Activated T-cell treated with anti-CD3 and anti-CD28 coated beads, Interleukin-2, amount 50 U/mL, for 4 hours (primary cell): ENCODE results near the gene KLHDC10. TPM values are rescaled to one million over a fixed set of nuclear protein-coding genes. Genes with fewer than 3 reads are reported as not detected.
"Not testable (repeated sequence)": the region's sequence is repeated elsewhere in the genome, so short reads cannot be mapped to it uniquely, and the experiment has no call there.

Experiments
- ATAC-seq, 2 donors: fragments of 200-7000 bp; cut with Tn5 transposase; one replicate each; pipeline ENCODE4 v1.10.0; 2021
- DNase-seq: peaks from one replicate; pipeline ENCODE4 v3.0.0-alpha.2; 2020
- H3K27me3 Mint-ChIP-seq: one replicate; pipeline ENCODE4 v1.8.0; 2021; ENCODE audit warnings: low read depth, mixed read lengths
- H3K36me3 Mint-ChIP-seq: one replicate; pipeline ENCODE4 v1.8.0; 2022; ENCODE audit warnings: mixed read lengths; ENCODE audit not compliant: insufficient read depth
- H3K4me1 Mint-ChIP-seq: one replicate; pipeline ENCODE4 v1.8.0; 2021; ENCODE audit warnings: low read depth, mixed read lengths
- H3K4me3 Mint-ChIP-seq: one replicate; pipeline ENCODE4 v1.8.0; 2021; ENCODE audit warnings: mild to moderate bottlenecking, moderate library complexity, mixed read lengths
- H3K9me3 Mint-ChIP-seq: one replicate; pipeline ENCODE4 v1.8.0; 2021; ENCODE audit warnings: mixed read lengths
- total RNA-seq, 3 donors: library from RNA; stranded (reverse); gene quantifications; one replicate each; pipeline ENCODE4 v1.2.1, GENCODE V29; 2021

The KLHDC10 gene
- total RNA-seq, 3 donors from 2014 or later, result 13.1 to 15.4 (median 14.9) TPM

DNA sequence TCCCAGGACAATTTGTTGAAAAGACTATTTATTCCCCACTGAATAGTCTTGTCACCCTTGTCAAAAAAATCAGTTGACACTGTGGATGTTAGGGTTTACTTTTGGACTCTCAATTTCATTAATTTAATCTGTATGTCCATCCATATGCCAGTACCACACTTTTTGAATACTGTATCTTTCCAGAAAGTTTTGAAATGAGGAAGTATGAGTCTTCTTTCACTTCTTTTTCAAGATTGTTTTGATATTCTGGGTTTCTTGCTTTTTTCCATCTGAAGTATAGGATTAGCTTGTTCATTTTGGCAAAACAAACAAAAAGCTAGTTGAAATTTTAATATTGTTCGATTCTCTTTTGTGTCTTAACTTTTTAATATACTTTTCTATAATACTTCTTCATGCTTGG is 21.7 kb downstream of the KLHDC10 start:
- ATAC-seq, result no peak
- peaks cover 15% of the 10 kb centered on the region for H3K4me1 Mint-ChIP-seq

DNA sequence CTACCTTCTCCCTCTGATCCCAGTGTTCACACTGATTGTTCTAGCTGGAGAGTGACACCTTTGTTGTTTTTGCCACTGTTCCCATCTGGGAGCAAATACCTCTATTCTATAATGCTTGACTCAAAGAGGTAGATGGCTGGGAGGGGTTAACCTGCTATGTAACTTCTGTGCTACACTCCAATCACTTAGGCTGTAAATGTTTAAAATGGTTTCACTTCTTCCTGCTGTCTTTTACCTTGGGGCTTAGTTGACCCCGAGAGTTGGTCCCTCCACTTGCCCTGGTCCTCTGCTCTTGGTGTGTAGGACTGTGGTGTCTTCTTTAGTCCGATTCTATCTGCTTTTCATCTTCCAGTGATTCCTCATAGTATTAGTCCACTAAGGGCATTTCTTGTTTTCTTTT is 22.3 kb downstream of the KLHDC10 start:
- Mint-ChIP-seq H3K36me3 (no peaks in the 10 kb centered on the region), H3K27me3 (no peaks in the 10 kb centered on the region), H3K4me3 (no peak overlapping the region), H3K4me1 (peaks cover 12% of the 10 kb centered on the region), H3K9me3 (no peaks in the 10 kb centered on the region)
- no peak for ATAC-seq
- no peak for DNase-seq

More for the DNA sequence above, 21.7 kb downstream of the KLHDC10 start:
- H3K36me3 Mint-ChIP-seq, result no peaks in the 10 kb centered on the region
- no peak overlapping the region for H3K4me3 Mint-ChIP-seq
- DNase-seq, result no peak
- H3K9me3 Mint-ChIP-seq, result no peaks in the 10 kb centered on the region
- no peaks in the 10 kb centered on the region for H3K27me3 Mint-ChIP-seq

DNA sequence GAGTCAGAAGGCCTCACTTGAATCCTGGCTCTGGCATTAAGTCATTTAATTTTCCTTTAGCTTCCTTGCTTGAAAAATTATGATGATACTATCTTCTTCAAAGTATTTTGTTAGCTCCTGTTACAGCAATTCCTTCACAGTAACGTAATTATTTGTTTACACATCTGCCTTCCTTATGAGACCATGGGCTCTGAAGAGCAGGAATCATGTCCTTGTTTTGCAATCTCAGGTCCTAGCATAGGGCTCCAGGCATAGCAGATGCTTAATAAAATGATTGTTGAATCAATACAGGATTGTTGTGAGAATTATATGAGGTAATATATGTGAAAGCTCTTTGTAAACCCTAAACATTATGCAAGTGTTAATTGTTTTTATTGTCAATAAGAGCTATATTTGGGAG is 25.5 kb downstream of the KLHDC10 start:
- no peak overlapping the region for H3K4me3 Mint-ChIP-seq
- H3K4me1 Mint-ChIP-seq, result peaks cover 9% of the 10 kb centered on the region
- peaks cover 7% of the 10 kb centered on the region for H3K36me3 Mint-ChIP-seq
- DNase-seq (no peak), ATAC-seq (no peak)
- no peaks in the 10 kb centered on the region for H3K27me3 Mint-ChIP-seq
- no peaks in the 10 kb centered on the region for H3K9me3 Mint-ChIP-seq

DNA sequence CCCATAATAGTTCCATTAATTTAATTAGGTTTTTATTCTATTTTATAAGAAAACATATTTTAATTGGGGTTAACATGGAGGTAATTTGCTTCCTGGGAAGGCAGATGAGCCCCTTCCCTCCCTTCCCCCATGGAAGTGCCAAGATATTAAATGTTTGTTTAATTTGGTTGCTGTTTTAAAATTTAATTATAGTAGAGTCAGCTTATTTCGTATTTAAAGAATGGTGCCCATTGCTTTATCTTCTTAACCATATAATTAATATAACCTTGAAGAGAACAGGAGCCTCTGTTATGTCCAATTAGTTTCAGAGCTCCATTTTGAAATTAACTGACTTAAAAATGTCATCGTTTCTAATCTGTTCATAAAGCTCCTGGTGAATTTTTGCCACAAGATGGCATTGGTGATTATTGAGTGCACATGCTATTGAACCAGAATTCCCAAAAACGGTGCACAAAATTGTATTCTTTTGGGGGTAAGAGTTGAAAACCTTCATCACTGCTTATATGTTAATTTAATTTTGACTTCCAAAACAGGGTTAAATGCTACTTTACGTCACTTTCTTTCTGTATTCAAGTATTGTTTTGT is 26.0 kb downstream of the KLHDC10 start:
- Mint-ChIP-seq H3K4me1 (peaks cover 7% of the 10 kb centered on the region), H3K27me3 (no peaks in the 10 kb centered on the region)

DNA sequence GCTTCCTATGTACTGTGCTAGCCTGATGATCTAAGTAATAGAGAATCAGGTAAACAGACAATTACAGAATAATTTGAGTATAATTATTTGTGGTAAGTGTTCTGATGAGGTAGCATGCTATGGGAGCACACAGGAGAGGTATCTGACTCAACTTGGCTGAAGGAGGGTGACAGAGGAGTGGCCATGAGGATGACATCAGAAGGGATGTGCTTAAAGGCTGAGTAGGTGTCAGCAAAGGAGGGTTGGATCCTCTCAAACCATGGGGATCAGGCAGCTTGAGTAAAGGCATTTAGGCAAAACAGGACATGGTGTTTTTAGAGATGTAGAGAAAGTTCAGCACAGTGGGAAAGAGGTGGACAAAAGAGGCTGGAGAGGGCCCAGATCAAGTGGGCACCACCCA is 29.0 kb downstream of the KLHDC10 start:
- no peaks in the 10 kb centered on the region for H3K27me3 Mint-ChIP-seq
- H3K4me1 Mint-ChIP-seq, result no peaks in the 10 kb centered on the region
- no peak overlapping the region for H3K4me3 Mint-ChIP-seq
- no peak for ATAC-seq
- DNase-seq, result no peak
- H3K9me3 Mint-ChIP-seq, result no peaks in the 10 kb centered on the region
- peaks cover 7% of the 10 kb centered on the region for H3K36me3 Mint-ChIP-seq

More for the DNA sequence above, 26.0 kb downstream of the KLHDC10 start:
- DNase-seq, result no peak
- no peaks in the 10 kb centered on the region for H3K9me3 Mint-ChIP-seq
- ATAC-seq, result no peak
- peaks cover 7% of the 10 kb centered on the region for H3K36me3 Mint-ChIP-seq
- no peak overlapping the region for H3K4me3 Mint-ChIP-seq

DNA sequence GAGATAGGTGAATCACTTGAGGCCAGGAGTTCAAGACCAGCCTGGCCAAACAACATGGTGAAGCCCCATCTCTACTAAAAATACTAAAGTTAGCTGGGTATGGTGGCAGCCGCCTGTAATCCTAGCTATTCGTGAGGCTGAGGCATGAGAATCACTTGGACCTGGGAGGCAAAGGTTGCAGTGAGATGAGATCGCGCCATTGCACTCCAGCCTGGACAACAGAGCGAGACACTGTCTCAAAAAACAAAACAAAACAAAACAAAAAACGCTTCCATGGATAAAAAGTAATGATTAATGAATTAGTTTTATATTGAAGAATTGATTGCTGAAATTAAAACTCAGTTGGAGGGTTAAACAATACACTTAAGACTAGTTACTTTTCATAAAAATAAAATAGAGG is 32.3 kb downstream of the KLHDC10 start:
- Mint-ChIP-seq H3K9me3 (no peaks in the 10 kb centered on the region), H3K4me3 (no peak overlapping the region), H3K36me3 (peaks cover 7% of the 10 kb centered on the region), H3K27me3 (no peaks in the 10 kb centered on the region), H3K4me1 (no peaks in the 10 kb centered on the region)
- ATAC-seq, result no peak
- DNase-seq, result no peak

DNA sequence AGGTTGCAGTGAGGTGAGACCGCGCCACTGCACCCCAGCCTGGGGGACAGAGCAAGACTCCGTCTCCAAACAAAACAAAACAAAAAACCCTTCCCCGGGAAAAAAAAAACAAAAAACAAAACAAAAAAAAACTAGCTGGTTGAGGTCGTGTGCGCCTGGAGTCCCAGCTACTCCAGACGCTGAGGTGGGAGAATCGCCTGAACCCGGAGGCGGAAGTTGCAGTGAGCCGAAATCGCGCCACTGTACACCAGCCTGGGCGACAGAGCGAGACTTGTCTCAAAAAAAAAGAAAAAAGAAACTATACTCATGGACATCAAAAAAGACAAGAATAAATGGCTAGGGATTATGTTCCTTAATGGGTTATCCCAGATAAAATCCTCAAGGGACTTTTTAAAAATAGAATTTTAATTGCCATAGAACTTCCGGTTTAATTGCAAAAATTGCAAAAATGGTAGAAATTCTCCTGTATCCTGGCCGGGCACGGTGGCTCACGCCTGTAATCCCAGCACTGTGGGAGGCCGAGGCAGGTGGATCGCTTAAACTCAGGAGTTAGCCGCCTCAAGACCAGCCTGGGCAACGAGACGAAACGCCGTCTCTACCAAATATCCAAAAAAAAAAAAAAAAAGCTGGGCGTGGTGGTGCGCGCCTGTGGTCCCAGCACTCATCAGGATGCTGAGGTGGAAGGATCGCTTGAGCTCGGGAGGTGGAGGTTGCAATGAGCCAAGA is 37.8 kb downstream of the KLHDC10 start:
- Mint-ChIP-seq H3K27me3 (no peaks in the 10 kb centered on the region), H3K36me3 (peaks cover 2% of the 10 kb centered on the region), H3K9me3 (no peaks in the 10 kb centered on the region), H3K4me3 (no peak overlapping the region), H3K4me1 (peaks cover 1% of the 10 kb centered on the region)
- DNase-seq, result no peak
- ATAC-seq, result no peak

DNA sequence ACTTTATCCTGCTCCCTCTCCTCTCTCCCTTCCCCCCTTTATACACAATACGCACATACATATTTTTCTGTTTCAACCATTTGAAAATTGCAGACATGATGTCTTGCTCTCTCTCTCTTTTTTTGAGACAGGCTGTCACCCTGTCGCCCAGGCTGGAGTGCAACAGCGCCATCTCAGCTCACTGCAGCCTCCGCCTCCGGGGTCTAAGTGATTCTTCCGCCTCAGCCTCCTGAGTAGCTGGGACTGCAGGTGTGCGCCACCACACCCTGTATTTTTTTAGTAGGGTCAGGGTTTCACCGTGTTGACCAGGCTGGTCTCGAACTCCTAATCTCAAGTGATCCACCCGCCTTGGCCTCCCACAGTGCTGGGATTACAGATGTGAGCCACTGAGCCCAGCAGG is 38.5 kb downstream of the KLHDC10 start:
- Mint-ChIP-seq H3K9me3 (no peaks in the 10 kb centered on the region), H3K4me1 (peaks cover 1% of the 10 kb centered on the region), H3K27me3 (no peaks in the 10 kb centered on the region), H3K36me3 (peaks cover 2% of the 10 kb centered on the region), H3K4me3 (no peak overlapping the region)
- ATAC-seq (no peak), DNase-seq (no peak)

DNA sequence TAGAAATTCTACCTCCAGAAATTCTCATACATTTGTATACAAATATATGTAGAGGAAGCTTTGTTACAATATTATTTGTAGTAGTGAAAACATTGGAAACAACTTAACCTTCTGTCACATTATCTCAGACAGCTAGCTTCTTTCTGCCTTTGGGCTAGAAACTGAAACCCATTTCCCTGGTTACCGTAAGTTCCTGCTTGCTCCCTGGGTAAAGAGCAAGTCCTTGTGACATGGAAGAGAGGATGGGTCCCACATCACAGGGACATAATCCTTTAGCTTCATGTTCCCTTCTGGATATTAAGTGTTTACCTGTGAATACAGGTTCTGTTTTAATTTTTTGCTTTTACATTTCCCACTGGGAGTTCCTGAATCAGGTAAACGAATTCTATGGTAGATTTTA is 41.8 kb downstream of the KLHDC10 start:
- no peaks in the 10 kb centered on the region for H3K27me3 Mint-ChIP-seq
- peaks cover 4% of the 10 kb centered on the region for H3K36me3 Mint-ChIP-seq
- DNase-seq (no peak), ATAC-seq (no peak)
- H3K9me3 Mint-ChIP-seq, result no peaks in the 10 kb centered on the region
- peaks cover 5% of the 10 kb centered on the region for H3K4me1 Mint-ChIP-seq
- no peak overlapping the region for H3K4me3 Mint-ChIP-seq

DNA sequence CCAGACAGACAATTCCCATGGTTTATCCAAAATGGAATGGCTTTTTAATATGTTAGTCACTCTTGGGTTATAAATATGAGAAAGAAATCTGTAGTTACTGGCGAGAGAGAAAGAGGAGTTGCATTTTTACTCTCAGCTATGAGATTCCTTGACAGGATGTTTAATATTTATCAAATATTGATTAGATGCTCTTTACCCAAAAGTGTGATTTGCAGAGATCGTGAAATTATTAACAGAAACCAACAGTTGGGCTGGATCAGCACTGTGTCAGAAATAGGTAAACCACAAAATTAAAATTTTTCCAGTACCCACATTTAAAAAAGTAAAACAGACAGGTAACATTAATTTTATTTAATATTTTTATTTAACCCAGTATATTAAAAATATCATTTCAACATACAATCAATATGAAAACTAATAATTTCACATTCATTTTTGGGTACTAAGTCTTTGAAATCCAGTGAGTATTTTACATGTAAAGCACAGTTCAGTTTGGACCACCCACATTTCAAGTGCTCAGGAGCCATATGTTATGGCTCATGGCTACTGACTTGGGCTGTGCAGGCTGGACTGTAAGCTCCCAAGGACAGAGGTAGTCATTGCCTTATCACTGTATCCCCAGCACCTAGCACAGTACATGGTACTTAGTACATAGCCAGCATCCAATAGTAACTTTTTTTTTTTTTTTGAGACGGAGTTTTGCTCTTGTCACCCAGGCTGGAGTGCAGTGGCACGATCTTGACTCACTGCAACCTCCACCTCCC is 42.5 kb downstream of the KLHDC10 start:
- ATAC-seq, result no peak
- DNase-seq, result no peak
- no peaks in the 10 kb centered on the region for H3K9me3 Mint-ChIP-seq
- no peak overlapping the region for H3K4me3 Mint-ChIP-seq
- peaks cover 6% of the 10 kb centered on the region for H3K36me3 Mint-ChIP-seq
- H3K27me3 Mint-ChIP-seq, result no peaks in the 10 kb centered on the region
- H3K4me1 Mint-ChIP-seq, result peaks cover 5% of the 10 kb centered on the region

DNA sequence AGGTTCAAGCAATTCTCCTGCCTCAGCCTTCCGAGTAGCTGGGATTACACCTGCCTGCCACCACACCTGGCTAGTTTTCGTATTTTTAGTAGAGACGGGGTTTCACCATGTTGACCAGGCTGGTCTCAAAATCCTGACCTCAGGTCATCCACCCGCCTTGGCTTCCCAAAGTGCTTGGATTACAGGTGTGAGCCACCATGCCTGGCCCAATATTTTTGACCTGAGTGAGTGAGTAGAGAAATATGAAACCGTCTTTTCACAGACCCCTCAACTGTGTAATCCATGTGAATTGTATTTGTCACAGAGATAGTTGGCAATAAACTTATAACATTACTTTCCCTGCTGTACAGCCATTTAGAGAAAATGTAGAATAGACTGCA is 43.1 kb downstream of the KLHDC10 start:
- H3K4me3 Mint-ChIP-seq, H3K9me3 Mint-ChIP-seq, DNase-seq, H3K4me1 Mint-ChIP-seq, H3K27me3 Mint-ChIP-seq, ATAC-seq: not testable (repeated sequence)
- peaks cover 10% of the 10 kb centered on the region for H3K36me3 Mint-ChIP-seq

DNA sequence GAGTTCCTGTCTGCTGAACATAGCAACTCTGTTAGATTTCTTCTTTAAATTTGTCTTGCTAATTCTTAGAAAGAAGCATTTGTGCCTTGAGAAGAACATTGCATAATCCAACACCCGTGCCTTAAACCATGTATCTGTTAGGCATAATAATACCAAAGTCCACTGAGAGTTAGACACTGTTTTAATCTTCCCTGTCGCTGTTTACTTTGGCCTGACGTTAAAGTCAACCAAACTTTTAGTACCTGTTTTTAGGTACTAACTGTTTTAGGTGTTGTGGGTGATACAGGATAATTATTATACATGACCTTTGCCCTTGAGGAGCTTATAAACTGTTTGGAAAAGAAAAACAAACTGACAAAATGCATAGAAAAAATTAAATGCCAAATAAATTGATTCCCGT is 43.6 kb downstream of the KLHDC10 start:
- Mint-ChIP-seq H3K36me3 (peaks cover 14% of the 10 kb centered on the region), H3K27me3 (no peaks in the 10 kb centered on the region), H3K9me3 (no peaks in the 10 kb centered on the region), H3K4me1 (peaks cover 5% of the 10 kb centered on the region), H3K4me3 (no peak overlapping the region)
- no peak for DNase-seq
- ATAC-seq, result no peak

DNA sequence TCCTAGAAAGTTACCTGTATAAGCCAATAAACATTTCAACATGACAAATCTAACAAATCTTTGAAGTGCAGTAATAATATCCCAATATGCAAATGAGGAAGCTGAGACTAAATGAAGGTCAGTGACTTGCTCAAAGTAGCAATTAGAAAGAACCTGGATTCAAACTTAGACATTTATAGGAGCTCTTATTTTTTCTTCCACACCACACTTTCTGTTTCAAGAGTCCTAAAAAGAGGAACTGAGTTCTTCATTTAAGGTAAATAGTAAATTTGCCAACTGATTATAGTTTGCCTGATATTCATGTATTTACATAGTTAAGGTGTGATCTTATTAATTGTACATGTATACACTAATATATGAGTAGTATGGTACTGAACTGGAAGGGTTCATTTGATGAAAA is 44.0 kb downstream of the KLHDC10 start:
- DNase-seq (no peak), ATAC-seq (no peak)
- peaks cover 14% of the 10 kb centered on the region for H3K36me3 Mint-ChIP-seq
- H3K9me3 Mint-ChIP-seq, result no peaks in the 10 kb centered on the region
- no peak overlapping the region for H3K4me3 Mint-ChIP-seq
- no peaks in the 10 kb centered on the region for H3K27me3 Mint-ChIP-seq
- H3K4me1 Mint-ChIP-seq, result peaks cover 5% of the 10 kb centered on the region

DNA sequence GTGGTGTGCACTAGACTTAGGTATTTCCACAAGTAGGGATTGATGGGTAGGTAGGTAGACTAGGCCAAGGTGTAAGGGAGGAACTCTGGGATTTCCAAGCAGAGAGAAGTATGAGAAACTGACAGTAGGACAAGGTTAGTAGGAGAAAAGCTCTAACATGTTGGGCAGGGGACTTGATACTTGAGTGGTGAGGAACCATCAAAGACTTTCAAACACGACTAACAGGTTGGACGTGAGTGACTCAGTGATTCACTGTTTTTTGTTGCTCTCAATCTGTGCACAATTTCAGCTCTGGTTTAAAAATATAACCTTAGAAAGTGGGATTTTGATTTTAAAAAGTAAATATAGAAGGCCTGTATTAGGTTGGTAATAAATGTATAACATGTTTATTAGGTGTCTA is 44.4 kb downstream of the KLHDC10 start:
- Mint-ChIP-seq H3K4me3 (no peak overlapping the region), H3K4me1 (peaks cover 5% of the 10 kb centered on the region), H3K9me3 (no peaks in the 10 kb centered on the region), H3K36me3 (peaks cover 14% of the 10 kb centered on the region), H3K27me3 (no peaks in the 10 kb centered on the region)
- no peak for ATAC-seq
- no peak for DNase-seq

DNA sequence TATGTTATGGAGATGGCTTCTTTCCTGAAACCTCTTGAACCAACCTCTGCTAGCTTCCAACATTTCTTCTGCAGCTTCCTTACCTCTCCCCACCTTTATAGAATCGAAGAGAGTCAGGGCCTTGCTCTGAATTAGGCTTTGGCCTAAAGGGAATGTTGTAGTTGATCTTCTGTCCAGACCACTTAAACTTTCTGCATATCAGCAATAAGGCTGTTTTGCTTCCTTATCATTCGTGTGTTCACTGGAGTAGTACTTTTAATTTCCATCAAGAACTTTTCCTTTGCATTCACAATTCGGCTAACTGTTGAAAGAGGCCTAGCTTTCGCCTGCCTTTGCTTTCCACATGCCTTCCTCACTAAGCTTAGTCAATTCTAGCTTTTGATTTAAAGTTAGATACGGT is 48.0 kb downstream of the KLHDC10 start:
- H3K36me3 Mint-ChIP-seq, result peaks cover 26% of the 10 kb centered on the region
- H3K27me3 Mint-ChIP-seq, result no peaks in the 10 kb centered on the region
- H3K4me1 Mint-ChIP-seq, result peaks cover 4% of the 10 kb centered on the region
- no peaks in the 10 kb centered on the region for H3K9me3 Mint-ChIP-seq
- no peak for DNase-seq
- no peak overlapping the region for H3K4me3 Mint-ChIP-seq
- no peak for ATAC-seq
